Lung (tissue), 12 donors: ENCODE measurements around the gene ASCL2. TPM values are rescaled to one million over a fixed set of nuclear protein-coding genes. Genes with fewer than 3 reads are reported as not detected.

Source experiments
- ATAC-seq: fragments of 200-7000 bp; cut with Tn5 transposase; one replicate; pipeline ENCODE4 v1.9.1; 2020; ENCODE audit warnings: moderate number of reproducible peaks; ENCODE audit not compliant: insufficient read depth, low FRiP score
- DNase-seq, 3 donors: peaks; one replicate each; pipeline ENCODE4 v3.0.0-alpha.2; 2013 to 2017
- H3K27ac ChIP-seq, 2 donors: one replicate each; pipeline ENCODE4 v1.5.1; 2013; ENCODE audit warnings: mild to moderate bottlenecking in 2 of 2, moderate library complexity in 2 of 2, control low read depth in 1 of 2, inconsistent platforms in 1 of 2, low read depth in 1 of 2, low read length in 1 of 2
- H3K27me3 ChIP-seq, 3 donors: one replicate each; pipeline ENCODE4 v1.5.1; 2013; ENCODE audit warnings: low read length in 2 of 3; ENCODE audit not compliant: control insufficient read depth in 3 of 3, insufficient read depth in 3 of 3
- H3K36me3 ChIP-seq, 4 donors: one replicate each; pipeline ENCODE4 v1.5.1; 2013; ENCODE audit warnings: low read length in 4 of 4, mild to moderate bottlenecking in 1 of 4, moderate library complexity in 1 of 4; ENCODE audit not compliant: control insufficient read depth in 4 of 4, insufficient read depth in 4 of 4
- H3K4me1 ChIP-seq, 5 donors: one replicate each; pipeline ENCODE4 v1.5.1; 2013; ENCODE audit warnings: low read length in 5 of 5, mild to moderate bottlenecking in 2 of 5, moderate library complexity in 1 of 5; ENCODE audit not compliant: control insufficient read depth in 5 of 5, insufficient read depth in 5 of 5
- H3K4me3 ChIP-seq: one replicate; pipeline ENCODE4 v1.5.1; 2013; ENCODE audit warnings: mild to moderate bottlenecking, control low read depth, moderate library complexity
- H3K9ac ChIP-seq, 2 donors: one replicate each; pipeline ENCODE4 v1.5.1; 2013; ENCODE audit warnings: low read length in 2 of 2, control low read depth in 1 of 2; ENCODE audit not compliant: insufficient read depth in 1 of 2
- H3K9me3 ChIP-seq, 4 donors: one replicate each; pipeline ENCODE4 v1.5.1; 2013; ENCODE audit warnings: low read length in 3 of 4, mild to moderate bottlenecking in 1 of 4, moderate library complexity in 1 of 4; ENCODE audit not compliant: control insufficient read depth in 4 of 4, insufficient read depth in 3 of 4
- WGBS, 2 donors: extraction: QIAGEN DNeasy Blood & Tissue Kit; methylation state at CpG; one replicate each; pipeline ENCODE4 v1.1.7; 2013; 5-methylcytosine and 5-hydroxymethylcytosine counted together
- polyA plus RNA-seq, 2 donors: library from polyadenylated mRNA; stranded (reverse); fragments of 200-250 nt; gene quantifications; one replicate each; pipeline ENCODE4 v1.2.1, GENCODE V29; 2013
- total RNA-seq, 2 donors: library from RNA; depleted of rRNA in 1 of 2; stranded (reverse); fragments of >200 nt in 1 of 2; gene quantifications; one replicate each; pipeline ENCODE4 v1.2.1, GENCODE V29; 2014 to 2021
- TF ChIP-seq, protein P1 (sequence below): IDR thresholded peaks from 2 replicates; pipeline ENCODE4 v1.5.1; 2012; ENCODE audit warnings: mild to moderate bottlenecking; ENCODE audit errors: control extremely low read depth, extremely low read depth
- donor health status: control.
- donor health status: control.
- donor health status: Bipolar disorder and iron deficiency.
- donor health status: healthy.
- donor health status: DM: yes; HTN: yes; CAD: no.

ASCL2 gene
- total and polyA plus RNA-seq, 4 donors: 0.94 to 2.4 (median 2.2) TPM; not detected in 1

DNA sequence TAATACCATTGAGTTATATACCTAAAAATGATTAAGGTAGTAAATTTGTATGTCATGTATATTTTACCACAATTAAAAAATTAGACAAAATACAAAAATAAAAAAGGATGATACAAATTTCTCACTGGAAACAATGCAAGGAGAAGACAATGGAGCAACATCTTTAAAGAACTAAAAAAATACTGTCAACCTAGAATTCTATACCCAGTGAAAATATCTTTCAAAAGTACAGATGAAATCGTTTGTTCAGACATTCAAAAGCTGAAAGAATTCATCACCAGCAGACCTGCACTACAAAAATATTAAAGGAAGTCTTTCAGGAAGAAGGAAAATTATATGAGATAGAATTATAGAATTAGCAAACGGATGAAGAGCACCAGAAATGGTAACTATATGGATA lies 9.8 kb upstream of the ASCL2 start:
- peaks cover 0 to 14% (median 2%) of the 10 kb centered on the region in 5 donors for H3K4me1 ChIP-seq
- ATAC-seq (no peak), DNase-seq (no peak)
- no peak overlapping the region for H3K4me3 ChIP-seq
- WGBS, 2 donors: 79 to 90% methylated on average over 2 of the region's 2 CpGs
- H3K27me3 ChIP-seq: no peaks in the 10 kb centered on the region
- H3K9me3 ChIP-seq: peaks cover 0 to 6% (median 1%) of the 10 kb centered on the region in 4 donors
- H3K27ac ChIP-seq: no peak overlapping the region
- H3K9ac ChIP-seq: no peak overlapping the region
- H3K36me3 ChIP-seq: no peaks in the 10 kb centered on the region
- TF ChIP-seq, protein P1, sequence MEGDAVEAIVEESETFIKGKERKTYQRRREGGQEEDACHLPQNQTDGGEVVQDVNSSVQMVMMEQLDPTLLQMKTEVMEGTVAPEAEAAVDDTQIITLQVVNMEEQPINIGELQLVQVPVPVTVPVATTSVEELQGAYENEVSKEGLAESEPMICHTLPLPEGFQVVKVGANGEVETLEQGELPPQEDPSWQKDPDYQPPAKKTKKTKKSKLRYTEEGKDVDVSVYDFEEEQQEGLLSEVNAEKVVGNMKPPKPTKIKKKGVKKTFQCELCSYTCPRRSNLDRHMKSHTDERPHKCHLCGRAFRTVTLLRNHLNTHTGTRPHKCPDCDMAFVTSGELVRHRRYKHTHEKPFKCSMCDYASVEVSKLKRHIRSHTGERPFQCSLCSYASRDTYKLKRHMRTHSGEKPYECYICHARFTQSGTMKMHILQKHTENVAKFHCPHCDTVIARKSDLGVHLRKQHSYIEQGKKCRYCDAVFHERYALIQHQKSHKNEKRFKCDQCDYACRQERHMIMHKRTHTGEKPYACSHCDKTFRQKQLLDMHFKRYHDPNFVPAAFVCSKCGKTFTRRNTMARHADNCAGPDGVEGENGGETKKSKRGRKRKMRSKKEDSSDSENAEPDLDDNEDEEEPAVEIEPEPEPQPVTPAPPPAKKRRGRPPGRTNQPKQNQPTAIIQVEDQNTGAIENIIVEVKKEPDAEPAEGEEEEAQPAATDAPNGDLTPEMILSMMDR: no peak

DNA sequence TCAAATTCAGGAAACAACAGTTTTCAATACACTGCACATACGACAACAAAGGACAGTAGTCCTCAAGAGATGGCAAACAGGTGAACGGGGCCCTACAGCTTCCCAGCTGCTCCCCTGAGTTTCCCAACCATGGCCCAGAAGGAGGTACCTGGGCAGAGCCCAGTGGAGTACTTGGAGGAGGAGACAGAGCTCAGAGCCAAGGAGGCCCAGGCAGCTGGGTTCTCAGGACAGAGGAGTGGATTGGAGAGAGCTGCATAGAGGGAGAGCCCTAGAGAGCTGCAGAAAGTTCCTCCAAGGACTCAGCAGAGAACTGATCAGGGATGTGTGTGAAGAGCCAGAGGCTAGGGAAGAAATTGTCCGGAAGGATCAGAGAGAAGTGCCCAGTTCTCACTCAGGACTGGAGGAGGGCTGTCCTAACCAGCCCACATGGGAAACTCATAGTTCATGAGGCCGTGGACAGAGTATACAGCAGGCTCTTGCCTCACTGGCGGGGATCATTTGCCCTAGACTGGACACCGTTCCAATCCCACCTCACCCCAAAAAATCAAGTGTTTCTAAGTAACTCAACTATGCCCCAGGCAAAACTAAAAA lies 7.6 kb upstream of the ASCL2 start:
- peaks cover 0 to 5% (median 3%) of the 10 kb centered on the region in 3 donors for H3K27me3 ChIP-seq
- WGBS, 2 donors: 85 to 95% methylated on average over 6 of the region's 6 CpGs
- no peak overlapping the region for H3K9ac ChIP-seq
- no peaks in the 10 kb centered on the region for H3K36me3 ChIP-seq
- no peak for ATAC-seq
- no peak overlapping the region for H3K27ac ChIP-seq
- H3K9me3 ChIP-seq: peaks cover 0 to 6% (median 1%) of the 10 kb centered on the region in 4 donors
- TF ChIP-seq, protein P1: no peak
- DNase-seq: peak in 1 of 3 donors; percentile 4
- peaks cover 0 to 14% (median 2%) of the 10 kb centered on the region in 5 donors for H3K4me1 ChIP-seq
- H3K4me3 ChIP-seq: no peak overlapping the region

DNA sequence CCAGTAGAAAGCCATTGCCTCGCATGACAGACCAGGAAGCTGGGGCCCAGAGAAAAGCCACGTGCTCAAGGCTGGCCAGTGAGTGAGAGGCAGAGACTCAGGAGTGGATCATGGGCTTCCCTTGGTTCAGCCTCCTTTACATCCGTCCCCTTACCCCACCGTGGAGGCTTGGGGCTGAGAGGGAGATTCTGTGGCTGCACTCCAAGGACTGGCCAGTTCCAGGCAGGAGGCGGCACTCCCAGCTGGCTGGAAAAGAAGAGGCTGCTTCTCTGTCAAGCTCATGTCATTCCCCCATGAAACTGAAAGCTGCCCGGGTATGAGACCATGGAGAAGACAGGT lies 6.6 kb upstream of the ASCL2 start:
- peaks cover 0 to 14% (median 2%) of the 10 kb centered on the region in 5 donors for H3K4me1 ChIP-seq
- TF ChIP-seq, protein P1: no peak
- H3K4me3 ChIP-seq: no peak overlapping the region
- peaks cover 0 to 11% (median 10%) of the 10 kb centered on the region in 3 donors for H3K27me3 ChIP-seq
- 67 to 74% methylated on average over 6 of the region's 6 CpGs for WGBS, 2 donors
- H3K9me3 ChIP-seq: peaks cover 0 to 6% (median 0%) of the 10 kb centered on the region in 4 donors
- H3K9ac ChIP-seq: no peak overlapping the region
- DNase-seq (peak; percentile 54 to 73 (median 60)), ATAC-seq (no peak)
- no peaks in the 10 kb centered on the region for H3K36me3 ChIP-seq
- no peak overlapping the region for H3K27ac ChIP-seq
